Measurements from ENCODE around the gene GTPBP1.

Gene GTPBP1

DNA sequence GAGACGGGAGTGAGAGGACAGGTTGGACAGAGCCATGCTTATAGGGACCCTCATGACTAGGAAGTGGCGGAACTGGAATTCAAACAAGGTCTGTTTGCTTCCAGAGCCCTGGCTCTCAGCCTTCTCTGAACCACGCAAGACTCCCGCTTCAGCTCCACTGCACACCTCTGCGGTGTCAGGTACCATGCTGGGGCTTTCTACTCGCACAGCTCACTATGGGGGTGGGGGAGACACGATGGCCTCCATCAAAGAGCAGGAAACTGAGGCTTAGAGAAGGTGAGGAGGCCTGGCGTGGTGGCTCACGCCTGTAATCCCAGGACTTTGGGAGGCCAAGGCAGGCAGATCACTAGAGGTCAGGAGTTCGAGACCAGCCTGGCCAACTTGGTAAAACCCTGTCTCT lies 35.8 kb downstream of the GTPBP1 start:
- DNase-seq = no peak

DNA sequence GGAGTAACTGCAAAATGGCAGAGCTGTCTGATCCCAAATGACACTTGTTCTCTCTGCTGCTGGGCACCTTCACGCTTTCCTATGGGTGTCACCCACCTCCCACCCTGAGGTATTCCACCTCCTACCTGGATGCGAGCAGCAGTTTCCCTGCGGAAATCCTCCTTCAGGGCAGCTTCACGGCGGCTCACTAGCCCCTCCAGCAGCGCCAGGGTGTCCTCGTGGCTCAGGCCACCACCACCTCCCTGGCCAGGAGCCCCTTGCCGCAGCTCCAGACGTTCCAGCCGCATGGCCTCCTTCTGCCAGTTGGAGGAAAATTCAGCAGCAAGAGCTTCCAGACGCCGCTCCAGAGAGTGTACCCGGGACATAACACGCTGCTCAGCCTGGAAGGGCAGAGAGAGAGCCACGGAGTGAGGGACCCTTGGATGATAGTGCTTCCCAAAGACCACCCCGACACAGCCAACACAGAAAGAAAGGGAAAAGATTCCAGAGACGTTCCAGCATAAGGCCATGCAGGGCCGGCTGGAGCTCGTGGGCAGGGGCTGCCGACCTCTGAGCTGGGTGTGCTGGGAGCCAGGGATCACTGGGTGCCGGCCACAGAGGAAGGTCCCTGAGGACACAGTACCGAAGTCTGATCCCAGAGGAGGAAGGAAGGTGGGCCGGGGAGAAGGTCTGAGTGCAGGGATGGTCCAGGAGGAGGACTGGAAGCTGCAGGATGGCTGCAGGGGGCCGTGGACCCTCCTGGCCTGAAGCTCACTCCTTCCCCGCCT lies 36.6 kb downstream of the GTPBP1 start:
- no peak for DNase-seq

DNA sequence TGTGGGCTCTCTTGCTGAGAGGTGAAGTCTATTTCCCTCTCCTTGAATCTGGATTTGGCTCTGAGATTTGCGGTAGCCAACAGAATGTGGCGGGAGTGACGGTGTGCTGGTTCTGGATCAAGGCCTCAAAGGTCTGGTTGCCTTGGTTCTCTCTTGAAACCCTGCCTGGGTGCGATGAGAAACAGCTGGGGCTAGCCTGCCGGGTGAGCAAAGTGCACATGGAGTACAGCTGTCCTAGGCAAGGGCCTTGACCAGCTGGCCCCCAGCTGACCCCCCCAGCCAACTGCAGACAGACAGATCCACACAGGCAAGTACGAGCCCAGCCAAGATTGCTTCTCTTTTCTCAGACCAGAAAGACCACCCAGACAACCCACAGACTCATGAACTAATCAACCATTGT lies 39.2 kb downstream of the GTPBP1 start:
- no peak for DNase-seq

DNA sequence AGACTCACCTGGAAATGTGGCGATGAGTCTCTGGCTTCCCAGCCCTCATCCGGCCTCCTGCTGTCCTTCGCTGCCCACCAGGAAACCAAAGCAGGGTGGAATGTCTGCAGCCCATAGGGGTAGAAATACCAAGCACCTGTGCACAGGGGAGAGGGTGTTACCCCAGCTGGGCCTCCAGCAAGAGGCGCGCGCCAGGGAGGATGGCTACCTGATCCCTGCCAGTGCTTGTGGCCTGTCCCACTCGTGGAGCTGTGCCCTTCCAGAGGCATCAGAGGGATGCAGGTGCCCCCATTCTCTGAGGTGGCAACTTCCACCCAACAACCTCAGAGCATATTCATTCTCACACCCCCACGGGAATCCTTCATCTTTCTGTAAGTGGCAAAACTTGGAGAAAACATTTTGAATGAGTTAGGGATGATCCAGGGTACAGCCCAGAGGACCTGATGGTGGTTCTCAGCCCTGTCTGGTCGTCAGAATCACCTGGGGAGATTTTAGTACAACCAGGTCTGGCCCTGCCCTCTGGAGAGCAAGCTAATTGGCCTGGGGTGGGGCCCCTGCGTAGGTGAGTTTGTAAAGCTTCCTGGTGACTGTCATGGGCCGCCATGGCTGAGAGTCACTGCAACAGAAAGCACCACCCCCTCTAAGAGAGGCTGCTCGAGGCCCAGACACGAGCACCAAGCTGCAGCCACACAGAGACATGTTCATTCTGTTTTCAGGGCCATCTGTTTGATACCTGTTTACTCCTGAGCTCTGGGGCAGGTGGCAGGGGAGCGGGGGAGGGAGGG lies 40.1 kb downstream of the GTPBP1 start:
- DNase-seq = no peak

DNA sequence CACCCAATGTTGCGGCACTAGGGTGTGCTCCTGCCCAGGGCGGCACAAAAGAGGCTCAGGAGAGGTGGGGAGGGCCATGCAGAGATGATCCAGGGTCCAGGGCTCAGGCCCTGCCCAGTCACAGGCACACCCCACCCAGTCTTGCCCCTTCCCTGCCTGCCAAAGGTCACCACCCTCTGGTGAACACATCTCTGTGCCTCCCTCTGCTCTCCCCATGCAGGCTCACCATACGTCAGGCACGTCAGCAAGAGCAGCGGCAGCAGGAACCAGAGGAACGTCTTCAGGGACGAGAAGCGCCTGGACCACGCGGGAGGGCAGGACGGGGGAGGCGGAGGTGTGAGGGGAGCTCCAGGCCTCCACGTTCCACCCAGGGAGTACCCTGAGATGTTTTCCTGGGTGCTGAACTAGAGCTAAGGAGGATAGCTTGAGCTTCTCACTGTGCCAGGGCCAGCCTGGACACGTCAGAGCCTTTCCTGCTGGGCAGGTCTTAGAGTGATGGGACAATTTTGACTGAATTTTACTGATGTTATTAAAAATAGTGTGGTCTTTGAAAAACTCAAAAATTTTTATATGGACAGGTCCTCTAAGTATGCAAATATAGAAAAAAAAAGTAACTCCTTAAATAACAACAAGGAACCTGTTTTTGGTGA lies 42.9 kb downstream of the GTPBP1 start:
- no peak for DNase-seq

DNA sequence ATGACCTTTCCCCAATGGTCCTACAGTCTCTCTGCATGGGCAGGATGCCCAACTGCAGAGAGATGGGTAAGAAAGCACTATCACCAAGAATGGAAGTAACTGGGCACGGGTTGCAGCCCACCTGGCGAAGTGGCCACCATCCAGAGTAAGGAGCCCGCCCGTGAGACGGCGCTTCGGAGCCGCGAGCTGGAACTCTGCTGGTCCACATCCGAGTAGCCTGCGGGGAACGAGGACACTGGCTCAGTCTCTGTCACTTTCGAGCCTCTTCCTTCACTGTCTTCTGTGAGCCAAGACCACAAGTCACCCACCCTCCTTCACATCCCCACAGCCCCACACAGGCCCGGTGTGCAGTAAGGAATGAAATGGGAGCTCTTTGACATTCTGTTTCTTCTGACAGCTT lies 44.4 kb downstream of the GTPBP1 start:
- no peak for DNase-seq

DNA sequence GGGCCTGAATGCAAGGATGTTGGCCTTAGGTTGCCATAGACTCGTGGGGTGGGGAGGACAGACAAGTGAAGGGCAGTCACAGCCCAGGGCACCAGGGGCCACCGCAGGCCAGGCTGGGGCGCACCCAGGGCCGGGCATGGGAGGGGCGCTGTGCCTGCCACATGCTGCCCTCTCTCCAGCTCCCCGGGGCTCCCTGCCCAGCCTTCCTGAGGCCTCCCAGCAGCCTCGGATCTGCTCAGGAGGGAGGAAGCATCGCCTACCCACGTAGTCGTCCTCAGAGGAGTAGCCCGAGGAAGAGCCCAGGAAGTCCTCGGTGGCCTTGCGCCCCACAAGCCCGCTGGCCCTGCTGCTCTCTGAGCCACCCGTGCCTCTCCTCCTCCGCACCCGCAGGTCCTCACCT lies 44.9 kb downstream of the GTPBP1 start:
- no peak for DNase-seq

DNA sequence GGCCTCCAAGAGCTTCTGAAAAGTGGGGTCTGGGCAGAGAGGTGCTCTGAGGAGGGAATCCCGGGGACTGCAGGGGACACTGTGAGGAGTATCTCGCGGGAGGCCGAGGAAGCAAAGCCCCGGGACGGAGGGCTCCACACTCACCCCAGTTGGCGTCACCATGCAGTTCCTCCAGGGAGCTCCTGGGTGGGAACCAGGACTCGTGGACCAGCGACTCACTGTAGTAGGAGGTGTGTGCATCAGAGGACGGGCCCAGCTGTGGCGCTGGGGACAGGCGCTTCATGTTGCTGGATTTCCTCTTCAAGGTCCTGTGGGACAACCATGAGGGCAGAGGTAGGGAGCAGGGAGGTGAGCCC lies 45.3 kb downstream of the GTPBP1 start:
- DNase-seq = no peak

DNA sequence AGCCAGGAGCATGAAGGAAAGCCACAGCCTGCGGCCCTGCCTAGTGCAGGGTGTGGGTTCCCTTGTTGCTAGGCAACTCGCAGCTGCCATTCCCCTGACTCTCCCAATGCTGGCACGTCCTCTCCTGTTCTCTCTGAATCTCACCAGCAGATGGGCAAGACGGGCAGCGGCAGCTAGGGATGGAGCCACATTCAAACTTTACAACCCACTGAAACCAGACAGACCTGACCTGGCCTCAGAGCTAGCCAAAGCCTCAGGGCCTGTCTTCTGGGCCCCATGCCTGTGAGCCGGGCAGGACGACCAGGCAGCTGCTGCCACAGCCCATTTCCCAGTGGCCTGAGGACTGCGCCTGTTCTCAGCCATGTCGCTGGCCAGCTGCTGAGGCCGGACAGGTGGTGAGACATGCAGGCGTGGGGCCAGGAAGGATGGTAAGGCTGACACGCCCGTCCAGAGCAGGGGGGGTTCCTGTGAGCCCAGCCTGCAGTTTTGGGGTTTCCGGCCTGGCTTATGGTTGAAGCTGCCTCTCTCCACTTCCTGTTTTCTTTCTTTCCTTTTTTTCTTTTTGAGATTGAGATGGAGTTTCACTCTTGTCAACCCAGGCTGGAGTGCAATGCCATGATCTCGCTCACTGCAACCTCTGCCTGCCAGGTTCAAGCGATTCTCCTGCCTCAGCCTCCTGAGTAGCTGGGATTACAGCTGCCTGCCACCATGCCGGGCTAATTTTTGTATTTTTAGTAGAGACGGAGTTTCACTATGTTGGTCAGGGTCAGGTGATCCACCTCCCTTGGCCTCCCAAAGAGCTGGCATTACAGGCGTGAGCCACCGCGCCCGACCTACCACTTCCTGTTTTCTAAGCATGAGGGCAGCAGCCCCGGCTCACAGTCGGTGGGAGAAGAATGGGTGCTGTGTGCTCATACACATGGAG lies 45.9 kb downstream of the GTPBP1 start:
- no peak for DNase-seq

DNA sequence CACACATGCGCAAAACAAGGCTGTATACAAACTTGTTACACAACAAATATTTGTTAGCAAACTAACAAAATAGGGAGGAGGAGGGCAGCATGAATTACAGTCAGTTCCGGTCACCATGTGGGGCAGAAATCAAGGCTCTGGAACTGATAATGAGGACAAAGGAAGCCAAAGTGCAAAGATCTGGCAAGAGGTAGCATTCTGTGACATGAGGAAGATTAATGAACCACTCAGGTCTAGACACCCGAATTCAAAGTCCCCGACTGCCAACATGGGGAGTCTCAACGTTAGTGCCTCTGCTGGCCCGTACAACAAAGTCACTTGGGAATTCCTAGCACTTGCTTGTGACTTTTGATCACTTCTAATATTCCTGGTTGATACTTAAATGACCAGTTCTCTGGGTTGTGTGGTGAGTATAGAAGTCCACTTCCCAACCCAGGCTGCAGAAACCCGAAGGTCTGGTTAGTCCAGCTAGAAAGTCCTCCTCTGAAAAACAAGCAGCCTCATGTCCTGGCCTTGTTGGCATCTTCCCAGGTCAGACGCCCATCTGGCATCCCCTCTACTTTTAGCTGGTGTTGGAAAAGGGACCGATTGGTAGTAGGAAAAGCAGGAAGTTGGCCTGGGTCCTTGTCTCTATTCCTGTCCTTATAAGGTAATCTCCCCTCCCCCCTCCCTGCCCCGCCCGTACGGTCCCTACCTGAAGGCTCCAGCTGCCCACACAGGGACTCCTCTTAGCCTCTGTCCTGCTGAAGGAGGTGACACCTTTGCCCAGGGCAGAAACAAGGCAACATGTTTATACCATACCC lies 48.4 kb downstream of the GTPBP1 start:
- peak; percentile 34 to 54 for DNase-seq

DNA sequence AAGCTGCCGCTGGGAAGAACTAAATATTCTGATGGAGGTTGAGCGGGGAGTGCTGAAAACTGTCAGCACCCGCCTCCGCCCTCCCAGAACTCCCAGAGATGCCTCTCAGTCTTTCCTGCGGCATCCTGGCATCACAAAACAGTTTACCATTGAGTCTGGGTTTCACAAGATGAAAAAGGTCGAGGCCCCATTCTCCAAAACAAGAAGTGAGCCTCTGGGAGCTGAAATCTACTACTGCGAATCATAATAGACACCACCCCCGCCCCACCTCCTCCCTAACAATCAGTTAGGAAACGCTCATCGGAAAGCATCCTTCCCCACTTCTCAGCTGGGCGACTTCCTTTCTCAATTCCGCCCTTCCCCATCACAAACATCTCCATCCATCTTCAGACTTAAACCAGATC lies 49.0 kb downstream of the GTPBP1 start:
- no peak for DNase-seq

DNA sequence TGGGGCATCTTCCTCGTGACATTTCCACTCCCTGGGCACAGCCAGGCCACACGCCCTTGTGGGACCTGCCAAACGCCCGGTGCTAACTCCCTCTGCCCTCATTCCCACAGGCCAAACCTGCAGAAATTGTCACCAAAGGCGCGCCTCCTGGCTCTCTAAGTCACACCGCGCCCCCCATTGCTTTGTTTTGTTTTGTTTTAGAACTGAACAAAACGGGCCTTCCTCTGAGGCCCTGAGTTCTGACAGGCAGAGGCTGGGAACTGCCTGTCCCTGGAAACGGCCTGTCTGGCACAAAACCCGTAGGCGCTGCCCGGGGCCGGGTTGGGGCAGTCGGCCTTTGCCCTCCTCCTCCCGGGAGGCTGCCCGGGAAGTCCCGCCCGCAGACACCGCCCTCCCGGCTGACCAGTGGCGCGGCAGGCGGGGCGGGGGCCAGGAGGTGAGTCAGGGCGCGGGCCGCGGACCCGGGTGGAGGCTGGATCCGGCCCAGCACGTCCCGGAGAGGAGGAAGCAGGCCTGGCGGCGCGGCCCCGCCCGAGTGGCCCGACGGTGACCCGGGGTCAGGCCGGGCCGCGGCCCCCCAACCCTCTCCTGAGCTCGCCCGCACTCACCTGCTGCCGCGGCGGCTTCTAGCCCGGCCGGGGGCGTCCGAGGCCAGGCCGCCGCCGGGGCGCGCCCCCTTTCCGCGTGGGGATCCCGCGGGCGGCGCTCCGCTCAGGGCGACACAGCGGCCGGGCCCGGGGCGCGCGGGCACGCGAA lies 49.6 kb downstream of the GTPBP1 start:
- peak in 1 of 2 experiments; percentile 9 for DNase-seq

DNA sequence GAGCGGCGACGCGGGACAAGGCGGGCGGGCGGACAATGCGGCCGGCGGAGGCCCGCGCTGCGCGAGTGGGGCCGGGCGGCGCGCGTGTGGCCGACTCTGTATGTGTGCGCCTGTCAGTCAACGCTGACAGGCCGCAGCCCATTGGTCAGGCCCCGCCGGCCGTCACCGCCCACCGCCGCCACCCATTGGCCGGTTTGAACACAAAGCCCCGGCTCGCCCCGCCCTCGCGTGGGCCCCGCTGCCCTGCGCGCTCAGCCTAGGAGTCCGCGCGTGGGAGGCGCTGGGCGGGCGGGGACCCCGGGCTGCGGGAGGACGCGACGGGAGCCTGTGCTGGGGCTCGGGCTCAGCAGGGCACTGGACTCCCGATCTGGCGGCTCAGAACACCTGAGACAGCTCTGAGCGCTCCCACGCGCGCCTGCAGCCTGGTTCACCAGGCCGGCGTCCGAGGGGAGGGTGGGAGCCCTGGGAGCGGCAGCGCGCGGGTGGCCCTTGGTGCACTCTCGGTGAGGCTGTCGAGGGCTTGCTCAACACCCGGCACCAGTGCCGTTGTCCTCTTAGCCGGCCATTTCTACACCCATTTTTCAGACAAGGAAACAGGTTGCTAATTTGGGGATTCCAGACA lies 50.3 kb downstream of the GTPBP1 start, which contains the start of gene SUN2:
TSS of gene SUN2 (minus strand) at position 88 of the 622 bp plus-strand sequence. CDS start 3,370 bp downstream, outside the sequence.
- peak; percentile 76 to 77 for DNase-seq

DNA sequence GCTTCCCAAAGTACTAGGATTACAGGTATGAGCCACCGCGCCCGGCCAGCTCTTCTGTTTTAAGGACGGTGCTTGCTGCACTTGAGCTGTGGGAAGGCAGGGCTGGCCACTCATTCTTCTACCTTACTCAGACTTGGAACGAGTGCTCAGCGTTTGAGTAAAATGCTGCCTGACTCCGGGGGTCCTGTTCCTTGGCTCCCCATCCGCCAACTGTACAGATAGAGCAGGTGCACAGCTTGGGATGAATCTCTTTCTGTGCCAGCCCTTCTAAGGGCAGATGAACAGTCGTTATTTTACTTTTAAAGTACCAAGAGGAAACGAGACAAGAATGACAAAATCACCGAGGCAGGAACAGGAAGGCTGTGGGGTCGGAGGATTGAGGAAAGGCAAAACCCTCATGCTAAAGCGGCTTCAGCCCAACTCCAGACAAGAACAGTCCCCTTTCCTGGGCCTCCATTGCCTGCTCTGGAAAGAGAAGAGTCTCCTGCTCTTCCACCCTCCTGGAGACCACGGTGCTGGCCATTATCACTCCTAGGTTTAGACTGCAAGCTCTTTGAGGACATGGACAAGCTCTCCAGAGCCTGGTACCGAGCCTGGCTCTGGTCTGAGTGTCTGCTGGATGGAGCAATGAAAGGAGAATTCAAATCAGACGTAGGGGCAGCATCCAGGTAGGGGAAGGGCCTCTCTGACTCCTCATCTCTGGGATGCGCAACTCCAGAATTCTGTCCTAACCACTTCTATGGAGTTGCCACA lies 51.1 kb downstream of the GTPBP1 start:
- no peak for DNase-seq

DNA sequence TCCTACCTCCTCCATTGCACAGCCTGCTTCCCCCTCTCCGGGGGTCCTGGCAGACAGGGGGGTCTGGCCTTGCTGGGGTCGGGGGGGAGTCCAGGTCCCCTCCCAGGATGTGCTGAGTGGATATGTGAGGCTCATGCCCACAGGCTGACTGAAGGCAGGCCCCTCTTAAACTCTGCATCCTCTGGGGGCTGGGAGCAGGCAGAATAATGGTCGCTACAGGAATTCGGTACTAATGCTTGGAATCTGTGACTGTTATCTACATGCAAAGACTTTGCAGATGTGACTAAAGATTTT lies 51.7 kb downstream of the GTPBP1 start:
- DNase-seq = no peak

DNA sequence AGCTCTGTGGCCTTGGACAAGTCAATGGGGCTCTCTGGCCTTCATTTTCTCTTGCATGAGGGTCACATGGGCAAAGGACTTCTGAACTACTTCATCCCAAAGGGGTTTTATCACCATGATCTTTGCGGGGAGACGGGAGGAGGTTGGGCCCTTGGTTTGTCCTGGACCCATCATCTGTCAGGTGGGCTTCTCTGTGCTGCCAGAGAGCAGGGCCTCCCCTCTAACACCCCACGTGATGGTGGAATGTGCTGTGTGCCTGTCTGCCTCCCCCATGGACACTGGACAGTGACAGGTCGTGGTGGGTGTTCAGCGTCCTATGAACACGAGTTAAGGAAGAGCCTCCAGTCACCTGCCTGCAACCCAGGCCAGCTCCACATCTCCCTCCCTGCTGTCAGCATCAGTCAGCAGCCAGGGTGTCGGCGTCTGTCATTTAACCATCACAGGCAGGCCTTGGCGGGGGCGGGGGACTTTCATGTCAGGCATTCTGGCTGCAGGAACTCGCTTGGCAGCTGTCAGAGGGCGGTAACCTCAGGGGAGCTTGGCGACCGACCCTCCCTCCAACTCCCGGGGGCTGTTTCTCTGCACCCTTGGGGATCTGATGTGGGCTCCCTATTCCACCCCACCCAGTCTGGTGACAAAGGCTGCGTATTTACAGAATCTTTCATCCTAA lies 52.7 kb downstream of the GTPBP1 start:
- DNase-seq = no peak

DNA sequence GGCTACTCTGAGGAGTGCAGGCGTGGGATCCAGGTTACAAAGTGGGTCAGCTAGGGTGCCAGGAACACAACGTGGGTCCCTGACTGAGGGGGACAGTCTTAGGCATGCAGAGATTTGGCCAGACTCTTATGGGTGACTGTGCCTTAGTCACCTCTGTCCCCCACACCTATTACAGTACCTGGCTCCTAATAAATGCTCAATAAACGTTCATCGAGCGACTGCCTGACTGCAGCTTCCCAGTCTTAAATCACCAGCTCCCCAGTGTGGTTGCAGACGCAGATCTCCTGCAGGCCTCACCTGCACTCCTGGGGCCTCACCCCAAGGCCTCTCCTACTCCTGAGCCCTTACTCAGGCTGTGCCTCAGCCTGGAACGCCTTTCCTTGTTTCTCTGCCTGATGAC lies 53.3 kb downstream of the GTPBP1 start:
- no peak for DNase-seq

DNA sequence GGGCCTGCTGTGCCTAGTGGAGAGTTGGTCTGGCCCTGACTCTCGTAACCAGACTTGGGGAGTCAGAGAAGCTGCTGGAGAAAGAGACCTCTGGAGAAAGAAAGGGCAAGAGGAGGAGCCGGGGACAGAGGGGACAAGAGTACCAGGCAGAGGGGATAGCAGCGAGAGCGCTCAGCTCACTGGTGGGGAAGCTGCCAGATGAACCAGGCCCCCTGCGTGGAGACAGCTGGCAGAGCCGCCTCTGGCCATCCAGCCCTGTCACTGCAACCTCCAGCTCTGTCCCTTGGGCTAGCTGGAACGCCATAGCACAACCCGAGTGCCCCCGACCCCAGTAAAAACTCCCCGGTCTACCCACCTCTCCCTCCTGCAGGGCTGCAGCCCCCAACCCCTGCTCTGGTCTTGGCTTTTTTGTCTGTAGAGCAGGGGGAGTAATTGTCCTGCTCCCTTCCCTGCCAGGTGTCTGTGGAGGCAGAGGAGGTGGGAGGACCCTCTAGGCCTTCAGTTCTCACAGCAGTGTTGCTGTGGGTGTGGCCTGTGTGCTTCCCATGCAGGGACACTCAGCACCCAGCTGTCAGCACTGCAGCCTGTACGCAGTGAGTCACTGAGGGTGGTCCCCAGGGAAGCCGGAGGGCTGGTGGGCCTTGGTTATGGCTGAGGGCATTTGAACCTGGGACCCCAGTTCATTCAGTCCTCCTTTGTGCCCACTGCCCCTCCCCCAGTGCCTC lies 54.9 kb downstream of the GTPBP1 start:
- peak; percentile 23 to 42 for DNase-seq

Data from NCI-H2081 (cell line).